Right ventricle myocardium superior (tissue), 1 donor: Measurements from ENCODE around the gene WIPI1. TPM values are rescaled to one million over a fixed set of nuclear protein-coding genes. Genes with fewer than 3 reads are reported as not detected.

Experiments used
- ATAC-seq: fragments of 200-7000 bp; cut with Tn5 transposase; one replicate; pipeline ENCODE4 v1.9.1; 2020; ENCODE audit warnings: mild to moderate bottlenecking; ENCODE audit not compliant: poor library complexity
- DNase-seq: peaks from one replicate; pipeline ENCODE4 v3.0.0-alpha.2; 2020
- intact Hi-C: fragments of 100-400 bp; cut with DNase I; formaldehyde crosslinking; loops from one replicate; pipeline ENCODE4 v1.11.2; 2022
- total RNA-seq: library from RNA; stranded (reverse); fragmentation: NEBNext Ultra II Directional; extraction: Animal tissue kit (Norgen Biotek cat#: 25700); gene quantifications from one replicate; pipeline ENCODE4 v1.2.1, GENCODE V29; 2021
- donor health status: DM: no; HTN: yes; CAD: no; lungs with severe emphysema.

Gene WIPI1
- total RNA-seq, 1 donor from 2014 or later = 63.7 TPM

- DNase-seq (no peak), ATAC-seq (no peak)
- intact Hi-C loops = loop anchor here (5.0 kb wide), 1 partner anchor 138 kb away; no protein-coding TSS in a partner anchor
Observed at GRCh38 chr17:68399638-68400403, 57.5 kb downstream of the WIPI1 start.

GRCh38 chr17:68398691-68399637 lies 58.3 kb downstream of the WIPI1 start:
- intact Hi-C loops = loop anchor here (5.0 kb wide), 1 partner anchor 137 kb away; no protein-coding TSS in a partner anchor
- DNase-seq = peak; percentile 70

DNA sequence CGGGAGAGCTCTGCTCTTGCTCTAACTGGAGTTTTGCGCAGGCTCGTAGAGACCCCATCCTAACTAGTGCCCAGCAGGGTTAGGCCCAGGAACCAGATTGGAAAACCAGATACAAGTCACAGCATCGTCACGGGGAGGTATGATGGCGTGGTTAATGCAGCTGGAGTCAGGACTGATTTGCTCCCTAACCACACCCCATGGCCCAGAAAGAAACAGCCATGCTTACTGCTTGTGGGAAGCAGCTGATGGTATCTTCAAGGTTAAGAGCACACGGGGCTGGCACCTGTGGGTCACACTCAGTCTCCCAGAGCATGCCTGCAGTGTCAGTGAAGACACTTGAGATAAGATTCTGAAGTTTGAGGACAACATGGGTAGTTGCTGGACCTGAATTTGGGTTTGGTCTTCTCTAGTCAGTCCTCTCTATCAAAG lies 60.2 kb downstream of the WIPI1 start:
- ATAC-seq = no peak
- DNase-seq = no peak
- intact Hi-C loops = loop anchor here (5.0 kb wide), 1 partner anchor 135 kb away; no protein-coding TSS in a partner anchor

More at GRCh38 chr17:68398691-68399637, 58.3 kb downstream of the WIPI1 start:
- ATAC-seq = peak; percentile 89

- intact Hi-C loops = loop anchor here (5.0 kb wide), 1 partner anchor 134 kb away; no protein-coding TSS in a partner anchor
- ATAC-seq = no peak
- DNase-seq = no peak
Observed at GRCh38 chr17:68396226-68397107, 60.8 kb downstream of the WIPI1 start.

- intact Hi-C loops = loop anchor here (5.0 kb wide), 1 partner anchor 132 kb away; no protein-coding TSS in a partner anchor
- DNase-seq (no peak), ATAC-seq (no peak)
Observed at GRCh38 chr17:68394608-68395331, 62.5 kb downstream of the WIPI1 start.

DNA sequence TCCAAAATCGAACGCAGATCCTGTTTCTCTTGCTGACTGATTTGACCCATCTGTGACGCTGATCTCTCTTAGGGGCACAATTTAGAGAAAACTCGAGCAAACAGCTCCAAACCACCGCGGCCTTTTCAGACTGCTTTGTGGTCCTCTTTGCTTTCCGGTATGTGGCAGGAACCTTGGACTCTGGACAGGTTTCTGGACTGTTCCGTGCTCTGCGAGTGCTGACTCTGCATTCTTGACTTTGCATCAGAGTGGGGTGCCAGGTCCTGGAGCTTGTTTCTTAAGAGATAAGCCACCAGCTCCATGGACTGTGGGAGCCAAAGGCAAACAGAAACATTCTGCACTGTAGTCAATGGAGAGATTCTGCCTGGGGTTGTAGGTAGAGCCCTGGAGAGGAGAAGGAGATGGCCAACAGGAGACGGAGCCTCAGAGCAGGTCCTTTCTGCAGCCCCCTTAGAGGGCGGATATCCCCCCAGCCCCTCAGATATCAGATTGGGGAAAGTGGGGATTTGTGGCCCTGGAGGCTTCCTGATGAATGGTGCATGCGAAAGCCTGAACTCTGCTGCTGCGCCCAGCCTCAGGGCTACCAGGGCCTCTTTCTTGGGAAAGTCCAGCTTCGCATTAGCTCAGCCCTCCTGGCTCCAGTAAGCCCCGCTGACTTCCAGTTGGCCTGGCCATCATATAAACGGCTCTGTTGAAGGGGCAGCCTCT lies 65.6 kb downstream of the WIPI1 start:
- intact Hi-C loops = no loop called here
- no peak for ATAC-seq
- DNase-seq = no peak

DNA sequence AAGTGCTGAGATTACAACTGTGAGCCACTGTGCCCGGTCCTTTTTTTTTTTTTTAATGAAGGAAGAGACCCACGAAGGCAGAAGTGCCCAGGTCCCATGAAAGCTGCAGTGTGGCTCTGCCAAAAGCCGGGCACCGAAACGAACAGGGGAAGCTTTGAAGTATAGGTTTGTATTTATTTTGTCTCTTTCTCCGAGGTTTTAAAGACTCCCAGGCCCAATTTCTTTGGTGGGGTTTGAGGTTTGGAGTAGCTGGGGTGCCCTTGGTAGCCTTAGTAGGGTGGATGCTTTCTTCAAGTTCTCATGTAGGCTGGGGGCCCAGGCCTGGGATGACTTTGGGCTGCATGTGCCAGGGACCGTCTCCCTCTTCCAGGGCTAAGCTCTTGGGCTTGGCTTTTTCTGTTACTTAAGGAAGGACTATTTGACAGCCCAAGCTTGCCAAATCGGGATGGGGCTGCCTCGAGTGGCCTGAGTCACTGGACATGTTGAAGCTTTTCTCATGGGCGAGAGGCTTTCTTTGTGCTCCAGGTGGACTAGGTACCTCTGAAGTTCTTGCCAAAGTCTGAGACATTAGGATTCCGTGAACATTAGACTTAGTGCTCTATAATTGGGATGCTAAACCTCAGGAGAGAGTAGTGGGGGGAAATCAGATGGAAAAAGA lies 66.3 kb downstream of the WIPI1 start:
- DNase-seq (no peak), ATAC-seq (no peak)
- intact Hi-C loops = no loop called here

- DNase-seq = no peak
- intact Hi-C loops = no loop called here
- ATAC-seq = no peak
Observed at GRCh38 chr17:68389041-68389440, 68.3 kb downstream of the WIPI1 start.

GRCh38 chr17:68387435-68388218 lies 69.7 kb downstream of the WIPI1 start:
- intact Hi-C loops = no loop called here
- no peak for ATAC-seq
- no peak for DNase-seq

DNA sequence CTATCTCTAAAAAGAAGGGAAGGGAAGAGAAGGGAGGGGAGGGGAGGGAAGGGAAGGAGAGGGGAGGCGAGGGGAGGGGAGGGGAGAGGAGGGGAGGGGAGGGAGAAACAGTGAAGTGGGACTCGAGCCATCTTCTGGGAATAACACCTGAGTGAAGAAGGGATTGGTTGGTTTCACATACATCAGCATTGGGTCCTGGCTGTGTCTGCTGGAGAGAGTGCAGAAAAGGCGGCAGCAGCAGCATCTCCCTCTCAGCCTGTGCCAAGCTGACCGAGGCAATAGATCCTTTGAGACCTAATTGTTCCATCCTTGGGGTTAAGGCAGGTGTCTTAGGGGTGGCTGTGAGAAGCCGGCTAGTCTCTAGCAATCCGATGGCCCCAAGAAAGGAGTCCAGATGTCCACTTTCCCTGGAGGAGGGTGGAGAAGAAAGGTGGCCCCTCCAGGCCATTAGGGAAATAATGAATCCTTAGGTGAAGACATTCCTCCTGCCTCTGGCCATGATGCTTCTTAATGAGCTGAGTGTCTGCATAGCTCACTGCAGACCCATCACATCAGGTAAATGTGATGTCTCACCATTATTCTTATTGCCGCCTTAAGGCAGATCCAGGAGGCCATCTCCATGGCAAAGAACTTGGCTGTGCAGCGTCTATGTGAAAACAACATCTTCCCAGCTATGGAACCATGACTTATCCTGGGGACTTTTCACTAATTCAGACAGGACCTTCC lies 71.6 kb downstream of the WIPI1 start:
- intact Hi-C loops = no loop called here
- peak; percentile 3 for ATAC-seq
- DNase-seq = no peak

DNA sequence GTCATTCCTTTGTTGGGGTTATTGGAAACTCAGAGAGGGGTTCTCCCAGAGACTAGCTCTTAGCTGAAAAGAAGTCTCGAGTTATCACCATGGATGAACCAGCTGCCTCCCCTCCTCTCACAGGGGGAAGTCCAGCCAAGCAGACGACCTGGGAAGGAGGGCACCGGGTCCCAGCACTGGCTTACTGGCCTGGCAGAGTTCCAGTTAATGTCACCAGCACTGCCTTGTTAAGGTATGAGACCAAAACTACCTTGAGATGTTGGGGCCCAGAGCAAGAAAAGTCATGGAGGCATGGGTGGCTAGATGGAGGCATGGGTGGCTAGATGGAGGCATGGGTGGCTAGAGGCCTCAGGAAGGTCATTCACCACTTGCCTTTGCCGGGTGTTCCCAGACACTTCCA lies 72.4 kb downstream of the WIPI1 start:
- intact Hi-C loops = no loop called here
- DNase-seq = no peak
- no peak for ATAC-seq

DNA sequence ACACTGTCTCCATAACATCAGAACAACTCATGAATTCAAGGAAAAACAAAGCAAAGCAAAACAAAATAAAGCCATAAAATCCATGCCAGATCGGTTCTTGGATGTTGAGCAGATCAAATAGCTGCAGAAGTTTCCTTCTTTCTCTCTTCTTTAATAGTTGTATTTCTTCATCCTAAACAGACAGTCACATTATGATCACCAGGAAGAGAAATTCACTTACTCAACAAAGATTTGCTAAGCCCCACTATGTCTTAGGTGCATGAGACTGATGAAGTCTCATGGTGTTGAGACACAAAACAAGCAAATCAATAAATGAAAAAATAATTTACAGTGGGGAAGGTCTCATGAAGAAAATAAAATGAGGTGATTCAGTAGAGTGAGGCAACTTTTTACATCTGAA lies 72.8 kb downstream of the WIPI1 start:
- intact Hi-C loops = no loop called here
- ATAC-seq = no peak

GRCh38 chr17:68383443-68384321 lies 73.6 kb downstream of the WIPI1 start:
- DNase-seq (no peak), ATAC-seq (no peak)
- intact Hi-C loops = no loop called here

More for the DNA sequence above, 72.8 kb downstream of the WIPI1 start:
- no peak for DNase-seq

- intact Hi-C loops = no loop called here
- no peak for ATAC-seq
- no peak for DNase-seq
Observed at GRCh38 chr17:68383120-68383442, 74.2 kb downstream of the WIPI1 start.
